ENCODE measurements around the gene SLC44A5. TPM values are rescaled to one million over a fixed set of nuclear protein-coding genes. Genes with fewer than 3 reads are reported as not detected.

Gene SLC44A5
- total RNA-seq, 4 donors from 2014 or later = 0.19 to 12.8 (median 2.6) TPM

DNA sequence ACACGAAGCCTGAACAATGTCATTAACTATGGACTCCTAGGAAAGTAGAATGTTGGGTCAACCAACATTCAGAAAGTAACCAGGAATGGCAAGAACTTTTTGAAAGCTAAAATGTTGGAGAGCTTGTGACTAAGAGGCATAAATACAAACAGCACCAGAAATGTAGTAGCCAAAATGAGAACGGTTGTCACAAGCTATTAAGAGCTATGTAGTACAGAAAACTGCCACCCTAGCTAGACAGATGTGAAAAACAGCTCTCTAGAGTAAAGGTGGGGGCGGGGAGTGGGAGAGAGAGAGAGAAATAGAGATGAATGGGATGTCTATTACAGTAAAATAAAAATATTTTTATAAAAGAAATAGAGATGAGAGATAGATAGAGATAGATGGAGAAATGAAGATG is 35.1 kb downstream of the SLC44A5 start:
- no peak for TF ChIP-seq POLR2A (IDR thresholded peaks at IDR 0.05)
- TF ChIP-seq, protein P1, sequence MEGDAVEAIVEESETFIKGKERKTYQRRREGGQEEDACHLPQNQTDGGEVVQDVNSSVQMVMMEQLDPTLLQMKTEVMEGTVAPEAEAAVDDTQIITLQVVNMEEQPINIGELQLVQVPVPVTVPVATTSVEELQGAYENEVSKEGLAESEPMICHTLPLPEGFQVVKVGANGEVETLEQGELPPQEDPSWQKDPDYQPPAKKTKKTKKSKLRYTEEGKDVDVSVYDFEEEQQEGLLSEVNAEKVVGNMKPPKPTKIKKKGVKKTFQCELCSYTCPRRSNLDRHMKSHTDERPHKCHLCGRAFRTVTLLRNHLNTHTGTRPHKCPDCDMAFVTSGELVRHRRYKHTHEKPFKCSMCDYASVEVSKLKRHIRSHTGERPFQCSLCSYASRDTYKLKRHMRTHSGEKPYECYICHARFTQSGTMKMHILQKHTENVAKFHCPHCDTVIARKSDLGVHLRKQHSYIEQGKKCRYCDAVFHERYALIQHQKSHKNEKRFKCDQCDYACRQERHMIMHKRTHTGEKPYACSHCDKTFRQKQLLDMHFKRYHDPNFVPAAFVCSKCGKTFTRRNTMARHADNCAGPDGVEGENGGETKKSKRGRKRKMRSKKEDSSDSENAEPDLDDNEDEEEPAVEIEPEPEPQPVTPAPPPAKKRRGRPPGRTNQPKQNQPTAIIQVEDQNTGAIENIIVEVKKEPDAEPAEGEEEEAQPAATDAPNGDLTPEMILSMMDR (IDR thresholded peaks at IDR 0.05) = no peak
- intact Hi-C loops (cut with DNase I) = no loop called here
- 45 to 52% methylated on average over 3 of the region's 3 CpGs for WGBS, 2 donors
- Histone ChIP-seq H3K4me1 (no peaks in the 10 kb centered on the region), H3K9me3 (no peaks in the 10 kb centered on the region), H3K36me3 (no peaks in the 10 kb centered on the region), H3K4me3 (no peak overlapping the region), H3K27ac (no peak overlapping the region), H3K27me3 (no peaks in the 10 kb centered on the region)
- no peak for DNase-seq

DNA sequence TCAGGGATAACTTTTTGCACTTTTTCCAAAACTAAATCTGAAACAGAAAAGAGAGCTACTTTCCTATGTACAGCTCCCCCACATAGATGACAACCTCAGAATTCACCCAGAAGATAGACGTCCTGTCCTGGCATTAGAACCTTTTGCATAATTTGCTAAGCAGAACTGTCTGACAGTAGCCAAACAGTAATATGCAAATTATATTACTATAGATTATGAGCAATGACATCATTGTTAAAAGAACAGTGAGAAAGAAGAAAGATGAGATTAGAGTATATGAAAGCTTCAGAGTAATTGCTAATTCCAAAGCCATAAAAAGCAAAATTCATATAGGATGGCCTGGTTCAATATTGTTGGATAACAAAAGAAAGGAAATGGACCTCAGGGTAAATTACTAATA is 43.7 kb downstream of the SLC44A5 start:
- 60 to 64% methylated on average over 1 of the region's 1 CpG for WGBS, 2 donors
- DNase-seq = no peak

DNA sequence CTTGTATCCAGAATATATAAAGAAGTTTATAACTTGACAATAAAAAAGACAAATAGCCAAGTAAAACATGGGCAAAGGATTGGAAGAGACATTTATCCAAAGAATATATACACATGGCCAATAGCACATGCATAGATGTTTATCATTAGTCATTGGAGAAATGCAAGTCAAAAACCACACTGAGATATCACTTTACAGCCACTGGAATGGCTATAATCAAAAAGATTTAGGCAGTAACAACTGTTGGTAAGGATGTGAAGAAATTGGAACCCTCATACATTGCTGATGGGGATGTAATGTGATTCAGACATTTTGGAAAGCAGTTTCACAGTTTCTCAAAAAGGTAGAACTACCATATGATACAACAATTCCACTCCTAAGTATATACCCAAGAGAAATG is 51.1 kb downstream of the SLC44A5 start:
- no peak overlapping the region for H3K27ac ChIP-seq
- intact Hi-C loops (cut with DNase I) = no loop called here
- no peak for TF ChIP-seq POLR2A (IDR thresholded peaks at IDR 0.05)
- TF ChIP-seq, protein P1 (IDR thresholded peaks at IDR 0.05) = no peak
- no peak overlapping the region for H3K4me3 ChIP-seq
- no peaks in the 10 kb centered on the region for H3K9me3 ChIP-seq
- no peak for DNase-seq
- H3K36me3 ChIP-seq = no peaks in the 10 kb centered on the region
- H3K27me3 ChIP-seq = no peaks in the 10 kb centered on the region
- H3K4me1 ChIP-seq = no peaks in the 10 kb centered on the region

More for the DNA sequence above, 43.7 kb downstream of the SLC44A5 start:
- H3K27me3 ChIP-seq = no peaks in the 10 kb centered on the region
- no peak overlapping the region for H3K4me3 ChIP-seq
- H3K4me1 ChIP-seq = no peaks in the 10 kb centered on the region
- no peak overlapping the region for H3K27ac ChIP-seq
- no peaks in the 10 kb centered on the region for H3K9me3 ChIP-seq
- intact Hi-C loops (cut with DNase I) = no loop called here
- TF ChIP-seq, protein P1 (IDR thresholded peaks at IDR 0.05) = no peak
- no peak for TF ChIP-seq POLR2A (IDR thresholded peaks at IDR 0.05)
- H3K36me3 ChIP-seq = no peaks in the 10 kb centered on the region

DNA sequence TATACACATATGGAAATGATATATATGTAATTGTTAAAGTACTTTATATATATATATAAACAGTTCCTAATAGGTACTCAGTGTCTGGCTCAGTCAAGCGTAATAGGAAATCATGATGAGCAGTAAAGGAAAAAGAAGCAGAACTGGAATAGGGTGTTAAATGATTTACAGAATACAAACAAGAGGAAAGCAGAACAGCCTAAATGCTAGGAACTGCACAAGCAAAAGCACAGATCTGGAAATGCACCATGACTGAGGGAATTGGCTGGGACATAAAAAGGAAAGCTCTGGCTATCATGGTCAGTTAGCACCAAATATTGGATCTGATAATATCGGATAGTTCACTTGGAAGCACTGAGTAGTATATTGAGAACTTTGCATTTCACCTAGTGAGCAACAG is 51.8 kb downstream of the SLC44A5 start:
- Histone ChIP-seq H3K36me3 (no peaks in the 10 kb centered on the region), H3K9me3 (no peaks in the 10 kb centered on the region), H3K4me3 (no peak overlapping the region), H3K4me1 (no peaks in the 10 kb centered on the region), H3K27ac (no peak overlapping the region), H3K27me3 (no peaks in the 10 kb centered on the region)
- TF ChIP-seq, protein P1 (IDR thresholded peaks at IDR 0.05) = no peak
- no peak for TF ChIP-seq POLR2A (IDR thresholded peaks at IDR 0.05)
- 41 to 61% methylated on average over 2 of the region's 2 CpGs for WGBS, 2 donors
- no peak for DNase-seq
- intact Hi-C loops (cut with DNase I) = no loop called here

DNA sequence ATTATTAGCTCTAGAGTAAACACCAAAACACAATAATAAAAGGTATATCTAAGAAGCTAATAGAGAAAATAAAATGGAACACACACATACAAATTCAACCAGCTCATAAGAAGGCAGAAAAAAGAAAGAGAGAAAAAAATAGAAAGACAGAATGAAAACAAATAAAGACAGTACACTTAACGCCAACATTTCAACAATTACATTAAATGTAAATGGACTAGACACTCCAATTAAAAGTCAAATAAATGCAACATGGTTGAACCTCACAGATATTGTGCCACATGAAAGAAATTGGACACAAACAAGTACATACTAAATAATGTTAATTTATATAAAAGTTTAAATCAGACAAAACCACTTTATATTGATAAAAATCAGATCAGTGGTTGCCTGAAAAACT is 56.0 kb downstream of the SLC44A5 start:
- Histone ChIP-seq H3K4me3 (no peak overlapping the region), H3K4me1 (no peaks in the 10 kb centered on the region), H3K27me3 (no peaks in the 10 kb centered on the region), H3K9me3 (no peaks in the 10 kb centered on the region), H3K27ac (no peak overlapping the region), H3K36me3 (no peaks in the 10 kb centered on the region)
- 81 to 83% methylated on average over 1 of the region's 1 CpG for WGBS, 2 donors
- intact Hi-C loops (cut with DNase I) = no loop called here
- no peak for TF ChIP-seq POLR2A (IDR thresholded peaks at IDR 0.05)
- TF ChIP-seq, protein P1 (IDR thresholded peaks at IDR 0.05) = no peak
- no peak for DNase-seq
